Activated CD8-positive, alpha-beta memory T cell treated with anti-CD3 and anti-CD28 coated beads for 48 hours (primary cell): ENCODE results near the gene INKA2.

Experiments used
- DNase-seq, 3 experiments: peaks; one replicate each; pipeline ENCODE4 v3.0.0-alpha.2; 2020; ENCODE audit warnings: low read depth in 2 of 3, low spot score in 2 of 3

The INKA2 gene

GRCh38 chr1:111739194-111739924 is at the start of gene INKA2:
INKA2 (minus strand) TSS chr1:111739395; CDS start chr1:111739242, 153 bp downstream.
- peak; percentile 63 to 80 (median 68) for DNase-seq

- DNase-seq: no peak
Observed at GRCh38 chr1:111786669-111787207, 47.5 kb upstream of the INKA2 start.

GRCh38 chr1:111784273-111784901 is 45.2 kb upstream of the INKA2 start:
- DNase-seq: no peak

GRCh38 chr1:111779546-111779945 is 40.4 kb upstream of the INKA2 start:
- no peak for DNase-seq

- no peak for DNase-seq
Observed at GRCh38 chr1:111778541-111779051, 39.4 kb upstream of the INKA2 start.

GRCh38 chr1:111778066-111778465 is 38.9 kb upstream of the INKA2 start:
- no peak for DNase-seq

GRCh38 chr1:111777301-111777700 is 38.1 kb upstream of the INKA2 start:
- no peak for DNase-seq

- no peak for DNase-seq
Observed at GRCh38 chr1:111776861-111777260, 37.7 kb upstream of the INKA2 start.

GRCh38 chr1:111776391-111776790 is 37.2 kb upstream of the INKA2 start:
- DNase-seq: no peak

- no peak for DNase-seq
Observed at GRCh38 chr1:111775966-111776365, 36.8 kb upstream of the INKA2 start.

GRCh38 chr1:111770916-111771315 is 31.7 kb upstream of the INKA2 start:
- DNase-seq: no peak

- DNase-seq: no peak
Observed at GRCh38 chr1:111769517-111770146, 30.4 kb upstream of the INKA2 start.

GRCh38 chr1:111768625-111769024 is 29.4 kb upstream of the INKA2 start:
- DNase-seq: no peak

GRCh38 chr1:111768023-111768422 is 28.8 kb upstream of the INKA2 start:
- DNase-seq: no peak

- no peak for DNase-seq
Observed at GRCh38 chr1:111762332-111762731, 23.1 kb upstream of the INKA2 start.

- no peak for DNase-seq
Observed at GRCh38 chr1:111761717-111762116, 22.5 kb upstream of the INKA2 start.

GRCh38 chr1:111758373-111758772 is 19.2 kb upstream of the INKA2 start:
- DNase-seq: no peak

- DNase-seq: no peak
Observed at GRCh38 chr1:111756124-111756513, 16.9 kb upstream of the INKA2 start.

- peak; percentile 78 to 93 (median 82) for DNase-seq
Observed at GRCh38 chr1:111755331-111756123, 16.3 kb upstream of the INKA2 start, which contains the start of gene DDX20. DDX20 (plus strand) TSS chr1:111755901; CDS start chr1:111755925, 24 bp downstream.

GRCh38 chr1:111754984-111755330 is 15.8 kb upstream of the INKA2 start:
- no peak for DNase-seq
